WI38 (cell line): Measurements from ENCODE around the gene EGR2.
"Not testable (repeated sequence)": the region's sequence is repeated elsewhere in the genome, so short reads cannot be mapped to it uniquely, and the experiment has no call there.

Source experiments
- H3K4me3 ChIP-seq: 2 replicates; pipeline ENCODE4 v1.5.1; 2011; ENCODE audit warnings: low read depth, mild to moderate bottlenecking, control low read depth, low read length
- CTCF ChIP-seq: IDR thresholded peaks from 2 replicates; pipeline ENCODE4 v1.5.1; 2012; ENCODE audit warnings: low read depth, mild to moderate bottlenecking, control low read depth, low read length

EGR2 gene

GRCh38 chr10:62795100-62795499, 21.1 kb downstream of the EGR2 start:
- H3K4me3 ChIP-seq = no peak overlapping the region
- TF ChIP-seq CTCF = no peak

- no peak overlapping the region for H3K4me3 ChIP-seq
- TF ChIP-seq CTCF = no peak
These were observed 21.9 kb downstream of the EGR2 start for GRCh38 chr10:62794306-62794705.

GRCh38 chr10:62792261-62792660, 23.9 kb downstream of the EGR2 start:
- TF ChIP-seq CTCF = no peak

GRCh38 chr10:62790571-62790970, 25.6 kb downstream of the EGR2 start:
- no peak overlapping the region for H3K4me3 ChIP-seq
- TF ChIP-seq CTCF = no peak

More at GRCh38 chr10:62792261-62792660, 23.9 kb downstream of the EGR2 start:
- no peak overlapping the region for H3K4me3 ChIP-seq

GRCh38 chr10:62790019-62790555, 26.1 kb downstream of the EGR2 start:
- no peak overlapping the region for H3K4me3 ChIP-seq
- no peak for TF ChIP-seq CTCF

GRCh38 chr10:62788861-62789467, 27.2 kb downstream of the EGR2 start:
- H3K4me3 ChIP-seq = no peak overlapping the region
- no peak for TF ChIP-seq CTCF

- H3K4me3 ChIP-seq = not testable (repeated sequence)
These were observed 27.9 kb downstream of the EGR2 start for GRCh38 chr10:62788285-62788684.

GRCh38 chr10:62784537-62784936, 31.6 kb downstream of the EGR2 start:
- not testable (repeated sequence) for H3K4me3 ChIP-seq
